Esophagus squamous epithelium (tissue), 4 donors: ENCODE results near the gene LASP1NB.

Source experiments
- POLR2A ChIP-seq, 4 donors: fragments of 450-650 bp; IDR thresholded peaks; one replicate each; pipeline ENCODE4 v1.6.1; 2017; ENCODE audit warnings: antibody characterized with exemption in 4 of 4, mild to moderate bottlenecking in 4 of 4, moderate library complexity in 3 of 4
- TF ChIP-seq, protein P1 (sequence below), 6 experiments: fragments of 450-650 bp in 4 of 6; fragments of 200-600 bp in 2 of 6; sonication (generic) in 2 of 6; IDR thresholded peaks; one replicate each; pipeline ENCODE4 v1.5.1; 2016 to 2019; ENCODE audit warnings: antibody characterized with exemption in 6 of 6, mild to moderate bottlenecking in 4 of 6, moderate library complexity in 4 of 6

- TF ChIP-seq, protein P1, sequence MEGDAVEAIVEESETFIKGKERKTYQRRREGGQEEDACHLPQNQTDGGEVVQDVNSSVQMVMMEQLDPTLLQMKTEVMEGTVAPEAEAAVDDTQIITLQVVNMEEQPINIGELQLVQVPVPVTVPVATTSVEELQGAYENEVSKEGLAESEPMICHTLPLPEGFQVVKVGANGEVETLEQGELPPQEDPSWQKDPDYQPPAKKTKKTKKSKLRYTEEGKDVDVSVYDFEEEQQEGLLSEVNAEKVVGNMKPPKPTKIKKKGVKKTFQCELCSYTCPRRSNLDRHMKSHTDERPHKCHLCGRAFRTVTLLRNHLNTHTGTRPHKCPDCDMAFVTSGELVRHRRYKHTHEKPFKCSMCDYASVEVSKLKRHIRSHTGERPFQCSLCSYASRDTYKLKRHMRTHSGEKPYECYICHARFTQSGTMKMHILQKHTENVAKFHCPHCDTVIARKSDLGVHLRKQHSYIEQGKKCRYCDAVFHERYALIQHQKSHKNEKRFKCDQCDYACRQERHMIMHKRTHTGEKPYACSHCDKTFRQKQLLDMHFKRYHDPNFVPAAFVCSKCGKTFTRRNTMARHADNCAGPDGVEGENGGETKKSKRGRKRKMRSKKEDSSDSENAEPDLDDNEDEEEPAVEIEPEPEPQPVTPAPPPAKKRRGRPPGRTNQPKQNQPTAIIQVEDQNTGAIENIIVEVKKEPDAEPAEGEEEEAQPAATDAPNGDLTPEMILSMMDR (IDR thresholded peaks at IDR 0.05), result no peak
- TF ChIP-seq POLR2A (IDR thresholded peaks at IDR 0.05), result no peak
These were observed 40.2 kb upstream of the LASP1NB start for GRCh38 chr17:38885044-38885727.
